Measurements from ENCODE around the gene LOX. TPM values are rescaled to one million over a fixed set of nuclear protein-coding genes. Genes with fewer than 3 reads are reported as not detected.

LOX gene
- total and polyA plus RNA-seq, 9 of the 15 experiments (the other 6 are each of a cell fraction or from before 2014, with no cell fraction given) = 0.06 to 0.09 TPM; not detected in 7

GRCh38 chr5:122067390-122067789 lies 10.7 kb downstream of the LOX start:
- H3K27ac ChIP-seq (ENCODE audit: extremely low read depth, low read depth, low read length) = no peak overlapping the region
- H3K27me3 ChIP-seq (ENCODE audit: control insufficient read depth in 2 of 2, insufficient read depth in 2 of 2, low read length in 2 of 2) = no peaks in the 10 kb centered on the region
- no peaks in the 10 kb centered on the region for H3K36me3 ChIP-seq (ENCODE audit: control insufficient read depth, insufficient read depth, low read length)
- H3K9ac ChIP-seq (ENCODE audit: insufficient read depth in 1 of 2, low read depth in 2 of 2, low read length in 2 of 2) = no peak overlapping the region
- no peak overlapping the region for H3K4me3 ChIP-seq
- H2AFZ ChIP-seq (ENCODE audit: low read depth, low read length) = no peak overlapping the region
- no peaks in the 10 kb centered on the region for H3K79me2 ChIP-seq (ENCODE audit: control insufficient read depth, insufficient read depth, low read length)
- intact Hi-C loops (cut with micrococcal nuclease) (no loop called here), in situ Hi-C loops (cut with MboI) (no loop called here)
- FAIRE-seq (no peak), DNase-seq (ENCODE audit: extremely low read depth in 1 of 4, low spot score in 3 of 4) (no peak), ATAC-seq (no peak)
- no peaks in the 10 kb centered on the region for H3K9me1 ChIP-seq (ENCODE audit: control insufficient read depth, insufficient read depth, low read length)
- TF ChIP-seq SMAD1 (IDR thresholded peaks at IDR 0.05; ENCODE audit: low read depth, low read length, partially characterized antibody) (no peak), EP300 (IDR thresholded peaks at IDR 0.05; ENCODE audit: low read length) (no peak), RERE (CRISPR knock-in tag; IDR thresholded peaks at IDR 0.05; ENCODE audit: borderline replicate concordance) (no peak), PYGO2 (tag; IDR thresholded peaks at IDR 0.05) (no peak), SMAD3 (CRISPR knock-in tag; conservative IDR thresholded peaks at IDR 0.05) (no peak), RBM39 (optimal IDR thresholded peaks at IDR 0.05; ENCODE audit: low read depth, low read length) (no peak), ZZZ3 (IDR thresholded peaks at IDR 0.05) (no peak), KLF6 (CRISPR knock-in tag; IDR thresholded peaks at IDR 0.05; ENCODE audit: borderline replicate concordance) (no peak)
- 15% methylated on average over 1 of the region's 1 CpG for WGBS (ENCODE audit: insufficient coverage, low coverage, missing lambda C conversion rate)
- ChIA-PET POLR2A (no interaction called here), CTCF (ENCODE audit: low intra/inter-chr PET ratio) (no interaction called here)
- no peaks in the 10 kb centered on the region for H4K20me1 ChIP-seq (replicated peaks; ENCODE audit: control insufficient read depth, insufficient read depth, low read length)
- H3K4me1 ChIP-seq (replicated peaks in 1 of 2; ENCODE audit: control insufficient read depth in 2 of 2, insufficient read depth in 2 of 2, low read length in 2 of 2) = no peaks in the 10 kb centered on the region
- H3K4me2 ChIP-seq (ENCODE audit: insufficient read depth, low read length) = no peak overlapping the region
- BruUV-seq (replicated peaks) = no TSS peak
- H3K9me3 ChIP-seq (replicated peaks; ENCODE audit: control insufficient read depth, insufficient read depth, low read depth, low read length) = no peaks in the 10 kb centered on the region

Measured in K562 (cell line).